HG03565 (cell line): ENCODE measurements around the gene GALNT10.

Experiments used
- ATAC-seq: cut with Tn5 transposase; IDR thresholded peaks from one replicate; pipeline ENCODE4 v1.9.1; 2021; ENCODE audit warnings: mild to moderate bottlenecking, moderate library complexity; ENCODE audit not compliant: unreplicated experiment

GALNT10 gene

GRCh38 chr5:154202379-154203260 is 12.1 kb downstream of the GALNT10 start:
- peak; percentile 92 for ATAC-seq

- no peak for ATAC-seq
These were observed 13.5 kb downstream of the GALNT10 start for GRCh38 chr5:154203798-154204578.

GRCh38 chr5:154205441-154206117 is 15.0 kb downstream of the GALNT10 start:
- ATAC-seq: no peak

- no peak for ATAC-seq
These were observed 15.8 kb downstream of the GALNT10 start for GRCh38 chr5:154206311-154206710.

- no peak for ATAC-seq
These were observed 16.7 kb downstream of the GALNT10 start for GRCh38 chr5:154207204-154207603.

GRCh38 chr5:154209591-154210081 is 19.1 kb downstream of the GALNT10 start:
- ATAC-seq: no peak

- ATAC-seq: no peak
These were observed 19.6 kb downstream of the GALNT10 start for GRCh38 chr5:154210163-154210562.

GRCh38 chr5:154211641-154212390 is 21.3 kb downstream of the GALNT10 start:
- ATAC-seq: peak; percentile 32

GRCh38 chr5:154213592-154213991 is 23.1 kb downstream of the GALNT10 start:
- ATAC-seq: no peak

- ATAC-seq: peak; percentile 81
These were observed 24.0 kb downstream of the GALNT10 start for GRCh38 chr5:154214371-154215106.

- ATAC-seq: no peak
These were observed 25.2 kb downstream of the GALNT10 start for GRCh38 chr5:154215571-154216325.

- ATAC-seq: no peak
These were observed 26.9 kb downstream of the GALNT10 start for GRCh38 chr5:154217462-154217861.

- ATAC-seq: no peak
These were observed 28.3 kb downstream of the GALNT10 start for GRCh38 chr5:154218786-154219185.

- no peak for ATAC-seq
These were observed 30.1 kb downstream of the GALNT10 start for GRCh38 chr5:154220625-154221024.

- no peak for ATAC-seq
These were observed 30.9 kb downstream of the GALNT10 start for GRCh38 chr5:154221371-154221896.

- ATAC-seq: no peak
These were observed 31.9 kb downstream of the GALNT10 start for GRCh38 chr5:154222414-154222813.

GRCh38 chr5:154223320-154223719 is 32.8 kb downstream of the GALNT10 start:
- no peak for ATAC-seq

- no peak for ATAC-seq
These were observed 36.6 kb downstream of the GALNT10 start for GRCh38 chr5:154227090-154227489.

GRCh38 chr5:154228696-154229095 is 38.2 kb downstream of the GALNT10 start:
- peak; percentile 94 for ATAC-seq
